ENCODE data around the gene CRABP2. TPM values are rescaled to one million over a fixed set of nuclear protein-coding genes. Genes with fewer than 3 reads are reported as not detected.
A peak's percentile ranks its signal among the peaks of the same experiment; 100 is the strongest.

CRABP2 gene
- total and polyA plus RNA-seq, 2 of the 13 experiments (the other 11 are each of a cell fraction or from before 2014, with no cell fraction given) = 0.40 to 0.60 TPM

- TF ChIP-seq ZNF317 (CRISPR knock-in tag; IDR thresholded peaks at IDR 0.05) (peak; percentile 85; the same call in 1 of the 2 replicates), DPF2 (CRISPR knock-in tag; IDR thresholded peaks at IDR 0.05; ENCODE audit: borderline replicate concordance, low read depth) (no peak), ZNF207 (IDR thresholded peaks at IDR 0.05; ENCODE audit: borderline replicate concordance) (no peak), NFATC3 (CRISPR knock-in tag; IDR thresholded peaks at IDR 0.05) (no peak), ZBTB8A (CRISPR knock-in tag; IDR thresholded peaks at IDR 0.05; ENCODE audit: borderline replicate concordance, low read depth) (no peak), ZNF7 (CRISPR knock-in tag; IDR thresholded peaks at IDR 0.05) (no peak), ZNF878 (CRISPR knock-in tag; IDR thresholded peaks at IDR 0.05) (no peak), NR2F1 (CRISPR knock-in tag; IDR thresholded peaks at IDR 0.05) (peak; percentile 61 to 89), SOX6 (IDR thresholded peaks at IDR 0.05) (no peak), SOX6 (CRISPR knock-in tag; IDR thresholded peaks at IDR 0.05) (peak; percentile 72), PREB (CRISPR knock-in tag; IDR thresholded peaks at IDR 0.05) (no peak), MED8 (CRISPR knock-in tag; IDR thresholded peaks at IDR 0.05; ENCODE audit: insufficient replicate concordance) (peak; percentile 93), KLF9 (CRISPR knock-in tag; IDR thresholded peaks at IDR 0.05; ENCODE audit: low read depth) (no peak), TCF12 (IDR thresholded peaks at IDR 0.05) (no peak), TCF12 (CRISPR knock-in tag; IDR thresholded peaks at IDR 0.05) (peak; percentile 89; the same call in 1 of the 2 replicates), MBNL3 (CRISPR knock-in tag; conservative IDR thresholded peaks at IDR 0.05) (no peak), HIVEP1 (CRISPR knock-in tag; IDR thresholded peaks at IDR 0.05) (peak; percentile 97), CEBPB (IDR thresholded peaks at IDR 0.05; ENCODE audit: borderline replicate concordance, low read depth, low read length) (no peak), KAT8 (CRISPR knock-in tag; IDR thresholded peaks at IDR 0.05) (peak; percentile 97), ZNF274 (CRISPR knock-in tag; IDR thresholded peaks at IDR 0.05) (peak; percentile 91), SPEN (CRISPR knock-in tag; IDR thresholded peaks at IDR 0.05; ENCODE audit: low read depth) (peak; percentile 93)
- TF ChIP-seq, protein P1, sequence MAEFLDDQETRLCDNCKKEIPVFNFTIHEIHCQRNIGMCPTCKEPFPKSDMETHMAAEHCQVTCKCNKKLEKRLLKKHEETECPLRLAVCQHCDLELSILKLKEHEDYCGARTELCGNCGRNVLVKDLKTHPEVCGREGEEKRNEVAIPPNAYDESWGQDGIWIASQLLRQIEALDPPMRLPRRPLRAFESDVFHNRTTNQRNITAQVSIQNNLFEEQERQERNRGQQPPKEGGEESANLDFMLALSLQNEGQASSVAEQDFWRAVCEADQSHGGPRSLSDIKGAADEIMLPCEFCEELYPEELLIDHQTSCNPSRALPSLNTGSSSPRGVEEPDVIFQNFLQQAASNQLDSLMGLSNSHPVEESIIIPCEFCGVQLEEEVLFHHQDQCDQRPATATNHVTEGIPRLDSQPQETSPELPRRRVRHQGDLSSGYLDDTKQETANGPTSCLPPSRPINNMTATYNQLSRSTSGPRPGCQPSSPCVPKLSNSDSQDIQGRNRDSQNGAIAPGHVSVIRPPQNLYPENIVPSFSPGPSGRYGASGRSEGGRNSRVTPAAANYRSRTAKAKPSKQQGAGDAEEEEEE (CRISPR knock-in tag; IDR thresholded peaks at IDR 0.05; ENCODE audit: borderline replicate concordance) = peak; percentile 87; the same call in 1 of the 2 replicates
- TF ChIP-seq, protein P2, sequence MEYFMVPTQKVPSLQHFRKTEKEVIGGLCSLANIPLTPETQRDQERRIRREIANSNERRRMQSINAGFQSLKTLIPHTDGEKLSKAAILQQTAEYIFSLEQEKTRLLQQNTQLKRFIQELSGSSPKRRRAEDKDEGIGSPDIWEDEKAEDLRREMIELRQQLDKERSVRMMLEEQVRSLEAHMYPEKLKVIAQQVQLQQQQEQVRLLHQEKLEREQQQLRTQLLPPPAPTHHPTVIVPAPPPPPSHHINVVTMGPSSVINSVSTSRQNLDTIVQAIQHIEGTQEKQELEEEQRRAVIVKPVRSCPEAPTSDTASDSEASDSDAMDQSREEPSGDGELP (IDR thresholded peaks at IDR 0.05; ENCODE audit: borderline replicate concordance, low read depth) = no peak
- TF ChIP-seq, protein P3, sequence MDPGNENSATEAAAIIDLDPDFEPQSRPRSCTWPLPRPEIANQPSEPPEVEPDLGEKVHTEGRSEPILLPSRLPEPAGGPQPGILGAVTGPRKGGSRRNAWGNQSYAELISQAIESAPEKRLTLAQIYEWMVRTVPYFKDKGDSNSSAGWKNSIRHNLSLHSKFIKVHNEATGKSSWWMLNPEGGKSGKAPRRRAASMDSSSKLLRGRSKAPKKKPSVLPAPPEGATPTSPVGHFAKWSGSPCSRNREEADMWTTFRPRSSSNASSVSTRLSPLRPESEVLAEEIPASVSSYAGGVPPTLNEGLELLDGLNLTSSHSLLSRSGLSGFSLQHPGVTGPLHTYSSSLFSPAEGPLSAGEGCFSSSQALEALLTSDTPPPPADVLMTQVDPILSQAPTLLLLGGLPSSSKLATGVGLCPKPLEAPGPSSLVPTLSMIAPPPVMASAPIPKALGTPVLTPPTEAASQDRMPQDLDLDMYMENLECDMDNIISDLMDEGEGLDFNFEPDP (CRISPR knock-in tag; conservative IDR thresholded peaks at IDR 0.05) = 0 out of 2 replicates have a peak, but pooled peaks have one; percentile 43
- TF ChIP-seq, protein P4, sequence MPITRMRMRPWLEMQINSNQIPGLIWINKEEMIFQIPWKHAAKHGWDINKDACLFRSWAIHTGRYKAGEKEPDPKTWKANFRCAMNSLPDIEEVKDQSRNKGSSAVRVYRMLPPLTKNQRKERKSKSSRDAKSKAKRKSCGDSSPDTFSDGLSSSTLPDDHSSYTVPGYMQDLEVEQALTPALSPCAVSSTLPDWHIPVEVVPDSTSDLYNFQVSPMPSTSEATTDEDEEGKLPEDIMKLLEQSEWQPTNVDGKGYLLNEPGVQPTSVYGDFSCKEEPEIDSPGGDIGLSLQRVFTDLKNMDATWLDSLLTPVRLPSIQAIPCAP (CRISPR knock-in tag; IDR thresholded peaks at IDR 0.05; ENCODE audit: low read depth) = no peak; the same call in 1 of the 2 replicates
Observed at GRCh38 chr1:156740741-156741480, 35.5 kb upstream of the CRABP2 start, which contains the start of gene MRPL24 (continued).
